D721Med (cell line): ENCODE results near the gene FKBP10.

ENCODE experiments used
- DNase-seq: peaks from one replicate; pipeline ENCODE4 v3.0.0; 2011; ENCODE audit warnings: low spot score; ENCODE audit not compliant: insufficient read length
- FAIRE-seq: peaks from 2 replicates; lab custom pipeline; 2011; peaks lifted over from hg19 to GRCh38; lab: Jason Lieb, UNC
- TF ChIP-seq, protein P1 (sequence below): IDR thresholded peaks from 2 replicates; pipeline ENCODE4 v1.5.1; 2012; ENCODE audit warnings: mild to moderate bottlenecking, control low read depth; ENCODE audit not compliant: insufficient read depth; ENCODE audit errors: missing control alignments

Gene FKBP10

DNA sequence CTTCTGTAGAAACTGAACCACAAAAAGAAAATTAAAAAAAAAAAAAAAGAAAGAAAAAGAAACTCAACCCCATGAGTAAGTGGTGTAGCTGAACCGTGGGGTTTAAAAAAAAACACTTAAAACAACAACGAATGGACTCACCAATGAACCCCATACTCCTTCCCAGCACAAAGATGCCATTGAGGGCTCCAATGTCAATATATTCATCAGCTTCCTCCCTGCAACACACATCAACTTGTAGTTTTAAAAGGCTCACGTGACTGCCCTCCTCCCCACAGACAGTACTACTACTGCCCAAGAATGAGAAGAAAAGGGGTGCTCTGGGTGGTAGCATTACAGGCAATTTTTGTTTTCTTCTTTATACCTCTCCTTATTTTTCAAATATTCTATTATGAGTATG, 55.8 kb downstream of the FKBP10 start:
- TF ChIP-seq, protein P1, sequence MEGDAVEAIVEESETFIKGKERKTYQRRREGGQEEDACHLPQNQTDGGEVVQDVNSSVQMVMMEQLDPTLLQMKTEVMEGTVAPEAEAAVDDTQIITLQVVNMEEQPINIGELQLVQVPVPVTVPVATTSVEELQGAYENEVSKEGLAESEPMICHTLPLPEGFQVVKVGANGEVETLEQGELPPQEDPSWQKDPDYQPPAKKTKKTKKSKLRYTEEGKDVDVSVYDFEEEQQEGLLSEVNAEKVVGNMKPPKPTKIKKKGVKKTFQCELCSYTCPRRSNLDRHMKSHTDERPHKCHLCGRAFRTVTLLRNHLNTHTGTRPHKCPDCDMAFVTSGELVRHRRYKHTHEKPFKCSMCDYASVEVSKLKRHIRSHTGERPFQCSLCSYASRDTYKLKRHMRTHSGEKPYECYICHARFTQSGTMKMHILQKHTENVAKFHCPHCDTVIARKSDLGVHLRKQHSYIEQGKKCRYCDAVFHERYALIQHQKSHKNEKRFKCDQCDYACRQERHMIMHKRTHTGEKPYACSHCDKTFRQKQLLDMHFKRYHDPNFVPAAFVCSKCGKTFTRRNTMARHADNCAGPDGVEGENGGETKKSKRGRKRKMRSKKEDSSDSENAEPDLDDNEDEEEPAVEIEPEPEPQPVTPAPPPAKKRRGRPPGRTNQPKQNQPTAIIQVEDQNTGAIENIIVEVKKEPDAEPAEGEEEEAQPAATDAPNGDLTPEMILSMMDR: no peak
- DNase-seq (no peak), FAIRE-seq (no peak)

DNA sequence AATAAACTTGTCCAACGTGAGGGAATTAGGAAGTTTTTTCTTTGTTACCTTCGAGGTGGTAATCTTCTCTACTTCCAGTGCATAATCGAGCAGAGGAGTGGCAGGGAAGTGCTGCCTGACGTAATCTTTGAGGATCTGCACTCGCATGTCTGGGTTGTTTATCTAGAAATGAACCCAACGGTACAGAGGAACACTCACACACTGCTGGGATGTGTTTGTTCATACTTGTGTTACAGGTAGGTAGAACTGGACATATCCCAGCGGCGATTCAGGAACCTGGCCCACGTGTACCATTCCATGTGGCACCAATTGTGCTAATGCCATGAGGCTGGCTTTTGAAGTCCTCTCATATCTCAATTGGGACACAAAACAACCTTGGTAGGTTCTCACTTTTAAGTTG, 56.6 kb downstream of the FKBP10 start:
- no peak for DNase-seq
- FAIRE-seq: no peak
- TF ChIP-seq, protein P1: no peak

DNA sequence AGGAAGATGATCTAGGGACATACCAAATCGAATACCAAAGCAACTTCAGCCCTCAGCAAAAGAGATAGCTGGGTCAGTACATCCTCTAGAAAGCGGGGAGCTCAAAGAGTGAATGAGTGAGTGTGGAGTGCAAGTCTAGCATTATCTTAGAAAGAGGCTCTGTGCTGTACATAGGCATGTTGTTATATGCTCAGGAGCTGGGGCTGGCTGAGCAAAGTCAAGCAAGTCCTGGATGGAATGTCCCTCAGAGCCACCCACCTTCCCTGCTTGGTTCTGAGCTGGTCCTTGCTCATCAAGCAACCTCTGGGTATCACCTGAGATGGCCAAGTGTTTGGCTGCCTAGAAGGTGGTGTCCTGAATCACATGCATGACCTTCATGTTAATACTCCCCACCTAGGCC, 57.3 kb downstream of the FKBP10 start:
- FAIRE-seq: no peak

DNA sequence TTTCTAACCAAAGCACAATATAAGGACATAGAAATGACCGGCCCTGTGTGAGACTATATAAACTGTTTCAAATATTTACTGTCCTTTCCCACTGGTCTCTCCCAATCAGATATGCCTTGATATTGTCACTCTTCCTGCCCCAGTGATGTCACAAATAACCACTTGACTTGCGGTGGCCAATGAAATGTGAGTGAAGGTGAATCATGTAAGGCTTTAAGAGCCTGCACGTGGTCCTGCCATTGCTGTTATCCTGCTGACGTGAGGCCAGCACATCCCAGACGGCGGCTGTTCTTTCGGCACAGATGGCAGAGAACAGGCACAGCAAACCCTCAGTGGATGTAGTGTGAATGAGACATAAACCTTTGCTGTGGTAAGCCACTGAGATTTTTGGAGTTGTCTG, 57.8 kb downstream of the FKBP10 start:
- DNase-seq: no peak
- FAIRE-seq: no peak
- TF ChIP-seq, protein P1: no peak

More for the DNA sequence above, 57.3 kb downstream of the FKBP10 start:
- TF ChIP-seq, protein P1: no peak
- no peak for DNase-seq

DNA sequence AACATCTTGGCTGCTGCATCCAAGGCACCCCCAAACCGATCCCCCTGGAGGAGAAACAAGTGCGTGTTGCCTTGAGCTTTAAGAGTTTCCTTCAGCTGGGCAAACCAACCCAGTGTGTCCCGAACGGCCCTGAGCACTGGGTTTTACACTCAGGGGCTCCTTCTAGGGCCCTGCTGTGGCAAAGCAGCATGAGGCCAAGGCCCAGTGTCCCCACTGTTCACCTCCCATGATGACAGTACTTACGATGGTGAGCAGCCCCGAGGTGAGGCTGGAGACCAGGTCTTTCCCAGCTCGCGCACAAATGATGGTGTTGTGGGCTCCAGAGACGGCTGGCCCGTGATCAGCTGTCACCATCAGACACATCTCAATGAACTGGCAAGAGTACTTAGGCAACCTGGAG, 59.0 kb downstream of the FKBP10 start:
- TF ChIP-seq, protein P1: no peak
- FAIRE-seq (no peak), DNase-seq (no peak)
